ENCODE measurements around the gene MAP7. TPM values are rescaled to one million over a fixed set of nuclear protein-coding genes. Genes with fewer than 3 reads are reported as not detected.

The MAP7 gene
- total RNA-seq, 1 experiment from 2014 or later: 1.0 TPM

DNA sequence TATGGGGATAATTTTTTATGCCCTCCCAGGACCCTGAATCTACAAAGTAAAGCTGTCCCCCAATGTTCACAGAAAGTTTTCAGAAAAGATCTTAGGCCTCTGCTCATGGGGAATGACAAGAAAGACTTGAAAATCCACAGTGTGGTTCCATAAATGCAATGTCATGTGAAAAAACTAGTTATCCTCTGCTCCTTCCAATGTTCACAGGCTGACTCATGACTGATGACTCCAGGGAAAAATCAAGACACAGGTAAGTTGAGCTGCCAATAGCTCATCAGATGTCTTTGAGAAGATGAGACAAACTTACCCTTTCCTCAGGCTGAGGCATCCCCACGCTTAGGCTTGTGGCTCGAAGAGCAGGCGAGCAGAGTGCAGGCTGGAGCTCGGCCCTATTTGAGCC is 245.8 kb downstream of the MAP7 start:
- no peak for DNase-seq (ENCODE audit: low spot score)

DNA sequence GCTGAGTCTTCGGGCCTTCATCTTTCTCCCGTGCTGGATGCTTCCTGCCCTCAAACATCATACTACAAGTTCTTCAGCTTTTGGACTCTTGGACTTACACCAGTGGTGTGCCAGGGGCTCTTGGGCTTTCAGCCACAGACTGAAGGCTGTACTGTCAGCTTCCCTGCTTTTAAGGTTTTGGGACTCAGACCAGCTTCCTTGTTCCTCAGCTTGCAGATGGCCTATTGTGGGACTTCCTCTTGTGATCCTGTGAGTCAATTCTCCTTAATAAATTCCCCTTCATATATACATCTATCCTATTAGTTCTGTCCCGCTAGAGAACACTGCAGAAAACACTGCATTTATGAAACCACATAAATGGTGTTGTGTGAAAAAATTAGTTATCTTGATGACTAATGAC is 246.7 kb downstream of the MAP7 start:
- DNase-seq (ENCODE audit: low spot score): no peak

DNA sequence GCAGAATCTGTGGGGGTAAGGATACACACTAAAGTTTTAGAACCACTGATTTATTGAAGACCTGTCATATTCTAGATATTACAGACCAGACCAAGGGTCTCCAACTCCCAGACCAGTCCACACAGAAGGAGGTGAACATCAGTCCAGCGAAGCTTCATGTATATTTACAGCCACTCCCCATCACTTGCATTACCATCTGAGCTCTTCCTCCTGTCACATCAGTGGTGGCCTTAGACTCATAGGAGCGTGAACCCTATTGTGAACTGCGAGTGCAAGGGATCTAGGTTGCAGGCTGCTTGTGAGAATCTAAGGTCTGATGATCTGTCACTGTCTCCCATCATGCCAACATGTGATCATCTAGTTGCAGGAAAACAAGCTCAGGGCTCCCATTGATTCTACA is 255.6 kb downstream of the MAP7 start:
- no peak for DNase-seq (ENCODE audit: low spot score)

Other genes starting within 250 kb of the MAP7 start
- 0.91 and 2.0 TPM in 2 replicates for gene MAP3K5, start 242.1 kb upstream of the MAP7 start, total RNA-seq (2014; rRNA removed; shearing (Covaris generic))